Body of pancreas (tissue), 4 donors: ENCODE measurements around the gene SRSF7. TPM values are rescaled to one million over a fixed set of nuclear protein-coding genes. Genes with fewer than 3 reads are reported as not detected.

Experiments
- ATAC-seq: fragments of 150-250 bp; one replicate; pipeline ENCODE4 v1.9.1; 2016
- DNase-seq, 4 donors: peaks; one replicate each; pipeline ENCODE4 v3.0.0-alpha.2; 2019
- H3K27ac ChIP-seq, 4 donors: fragments of 200-600 bp; sonication (generic); 1 replicate in 3 of 4; 2 replicates in 1 of 4; pipeline versions ENCODE4 v1.5.1 to v1.6.1; 2016 to 2019; ENCODE audit warnings: mild to moderate bottlenecking in 1 of 4, mixed read lengths in 1 of 4, moderate library complexity in 1 of 4
- H3K27me3 ChIP-seq, 2 donors: fragments of 200-600 bp; sonication (generic); one replicate each; pipeline ENCODE4 v1.6.0; 2016; ENCODE audit warnings: mild to moderate bottlenecking in 1 of 2
- H3K36me3 ChIP-seq, 2 donors: fragments of 200-600 bp; sonication (generic); replicated peaks in 1 of 2; 2 replicates each; pipeline ENCODE4 v1.5.1; 2016; ENCODE audit warnings: low read depth in 2 of 2; ENCODE audit not compliant: insufficient read depth in 1 of 2
- H3K4me1 ChIP-seq: fragments of 200-600 bp; sonication (generic); one replicate; pipeline ENCODE4 v1.6.0; 2016
- H3K4me3 ChIP-seq, 2 donors: fragments of 200-600 bp; sonication (generic); 1 replicate in 1 of 2; 2 replicates in 1 of 2; pipeline ENCODE4 v1.5.1; 2016 to 2019
- H3K9me3 ChIP-seq, 3 donors: fragments of 200-600 bp; sonication (generic); 1 replicate in 2 of 3; 2 replicates in 1 of 3; pipeline ENCODE4 v1.5.1; 2016
- POLR2A ChIP-seq, 3 donors: fragments of 450-650 bp; IDR thresholded peaks; one replicate each; pipeline ENCODE4 v1.6.1; 2016; ENCODE audit warnings: antibody characterized with exemption in 3 of 3, mild to moderate bottlenecking in 2 of 3
- WGBS, 2 donors: methylation state at CpG; one replicate each; pipeline ENCODE4 v1.1.5; 2017; 5-methylcytosine and 5-hydroxymethylcytosine counted together
- intact Hi-C: fragments of 100-400 bp; cut with DNase I; formaldehyde crosslinking; loops from one replicate; pipeline ENCODE4 v1.15.1; 2023
- total RNA-seq, 2 donors: library from RNA; depleted of rRNA; stranded (reverse); fragments of >200 nt; gene quantifications; one replicate each; pipeline ENCODE4 v1.1.0, GENCODE V29; 2016
- TF ChIP-seq, protein P1 (sequence below), 7 experiments: fragments of 450-650 bp in 4 of 7; fragments of 200-600 bp in 3 of 7; sonication (generic) in 3 of 7; IDR thresholded peaks; one replicate each; pipeline ENCODE4 v1.5.1; 2016 to 2019; ENCODE audit warnings: antibody characterized with exemption in 7 of 7

Gene SRSF7
- total RNA-seq, 2 donors from 2014 or later, result 55.8 to 68.2 TPM

DNA sequence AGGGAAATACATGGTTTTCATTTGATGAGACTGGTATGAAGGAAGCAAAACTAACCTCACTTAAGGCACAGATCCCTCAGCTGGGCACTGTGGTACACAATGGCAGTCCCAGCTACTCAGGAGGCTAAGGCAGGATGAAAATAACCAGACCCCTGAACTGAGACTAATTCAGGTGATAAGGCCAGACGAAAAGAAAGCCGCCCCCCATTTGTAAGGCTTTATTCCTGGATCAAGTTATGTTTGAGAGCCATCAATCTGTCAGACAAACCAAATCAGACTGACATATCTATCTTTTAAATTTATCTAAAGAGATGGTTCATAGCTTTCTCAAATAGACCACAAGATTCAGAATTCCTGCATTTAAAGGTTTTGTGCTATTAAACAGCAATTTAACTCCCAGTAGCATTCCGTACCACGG, 4.1 kb downstream of the SRSF7 start:
- DNase-seq (no peak), ATAC-seq (no peak)
- intact Hi-C loops, result loop anchor here (10.0 kb wide), 1 partner anchor 212 kb away; no protein-coding TSS in a partner anchor
- Histone ChIP-seq H3K27me3 (no peaks in the 10 kb centered on the region), H3K4me1 (peaks cover 48% of the 10 kb centered on the region), H3K4me3 (no peak overlapping the region), H3K9me3 (no peaks in the 10 kb centered on the region), H3K27ac (no peak overlapping the region), H3K36me3 (peaks cover 0 to 27% of the 10 kb centered on the region in 2 donors)
- TF ChIP-seq, protein P1, sequence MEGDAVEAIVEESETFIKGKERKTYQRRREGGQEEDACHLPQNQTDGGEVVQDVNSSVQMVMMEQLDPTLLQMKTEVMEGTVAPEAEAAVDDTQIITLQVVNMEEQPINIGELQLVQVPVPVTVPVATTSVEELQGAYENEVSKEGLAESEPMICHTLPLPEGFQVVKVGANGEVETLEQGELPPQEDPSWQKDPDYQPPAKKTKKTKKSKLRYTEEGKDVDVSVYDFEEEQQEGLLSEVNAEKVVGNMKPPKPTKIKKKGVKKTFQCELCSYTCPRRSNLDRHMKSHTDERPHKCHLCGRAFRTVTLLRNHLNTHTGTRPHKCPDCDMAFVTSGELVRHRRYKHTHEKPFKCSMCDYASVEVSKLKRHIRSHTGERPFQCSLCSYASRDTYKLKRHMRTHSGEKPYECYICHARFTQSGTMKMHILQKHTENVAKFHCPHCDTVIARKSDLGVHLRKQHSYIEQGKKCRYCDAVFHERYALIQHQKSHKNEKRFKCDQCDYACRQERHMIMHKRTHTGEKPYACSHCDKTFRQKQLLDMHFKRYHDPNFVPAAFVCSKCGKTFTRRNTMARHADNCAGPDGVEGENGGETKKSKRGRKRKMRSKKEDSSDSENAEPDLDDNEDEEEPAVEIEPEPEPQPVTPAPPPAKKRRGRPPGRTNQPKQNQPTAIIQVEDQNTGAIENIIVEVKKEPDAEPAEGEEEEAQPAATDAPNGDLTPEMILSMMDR (IDR thresholded peaks at IDR 0.05), result no peak
- TF ChIP-seq POLR2A (IDR thresholded peaks at IDR 0.05), result no peak
- WGBS, 2 donors, result 44% methylated on average over 4 of the region's 4 CpGs

DNA sequence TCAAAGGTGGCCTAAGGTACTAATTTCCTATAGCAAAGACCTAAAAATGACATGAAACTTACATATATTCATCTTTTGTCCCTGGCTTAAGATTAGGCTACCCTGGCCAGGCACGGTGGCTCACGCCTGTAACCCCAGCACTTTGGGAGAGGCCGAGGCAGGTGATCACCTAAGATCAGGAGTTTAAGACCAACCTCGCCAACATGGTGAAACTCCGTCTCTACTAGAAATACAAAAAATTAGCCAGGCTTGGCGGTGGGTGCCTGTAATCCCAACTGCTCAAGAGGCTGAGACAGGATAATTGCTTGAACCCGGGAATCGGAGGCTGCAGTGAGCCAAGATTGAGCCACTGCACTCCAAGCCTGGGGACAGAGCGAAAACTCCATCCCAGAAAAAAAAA, 5.9 kb downstream of the SRSF7 start:
- no peak for TF ChIP-seq POLR2A (IDR thresholded peaks at IDR 0.05)
- TF ChIP-seq, protein P1 (IDR thresholded peaks at IDR 0.05), result no peak
- Histone ChIP-seq H3K4me3 (no peak overlapping the region), H3K36me3 (peaks cover 0 to 27% of the 10 kb centered on the region in 2 donors), H3K27ac (no peak overlapping the region), H3K27me3 (no peaks in the 10 kb centered on the region), H3K4me1 (peaks cover 43% of the 10 kb centered on the region), H3K9me3 (no peaks in the 10 kb centered on the region)
- ATAC-seq (no peak), DNase-seq (no peak)
- 78 to 86% methylated on average over 7 to 9 of the region's 9 CpGs for WGBS, 2 donors
- intact Hi-C loops, result loop anchor here (10.0 kb wide), 1 partner anchor 210 kb away; no protein-coding TSS in a partner anchor

DNA sequence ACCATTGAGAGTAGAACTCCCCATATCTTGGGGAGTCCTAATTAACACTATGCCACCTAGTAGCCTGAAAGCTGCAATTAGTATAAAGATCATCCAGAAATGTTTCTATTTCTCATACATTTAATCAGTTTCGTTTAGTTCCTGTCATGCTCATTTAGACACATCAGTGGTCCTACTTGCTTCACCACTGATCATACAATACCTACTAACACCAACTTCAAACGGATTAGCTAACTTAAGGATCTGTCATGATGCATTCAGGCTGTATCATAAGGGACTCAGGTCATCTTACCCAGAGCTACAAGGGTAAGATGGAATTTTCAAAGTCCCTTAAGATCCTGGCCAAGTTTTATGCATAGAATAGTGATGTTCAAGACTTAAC, 6.8 kb downstream of the SRSF7 start:
- no peaks in the 10 kb centered on the region for H3K9me3 ChIP-seq
- H3K36me3 ChIP-seq, result peaks cover 0 to 27% of the 10 kb centered on the region in 2 donors
- 35 to 43% methylated on average over 2 of the region's 2 CpGs for WGBS, 2 donors
- ATAC-seq (no peak), DNase-seq (no peak)
- H3K4me3 ChIP-seq, result no peak overlapping the region
- peaks cover 38% of the 10 kb centered on the region for H3K4me1 ChIP-seq
- no peaks in the 10 kb centered on the region for H3K27me3 ChIP-seq
- H3K27ac ChIP-seq, result peak overlapping the region in 1 of 4 donors; percentile 25
- intact Hi-C loops, result loop anchor here (10.0 kb wide), 1 partner anchor 210 kb away; no protein-coding TSS in a partner anchor
- TF ChIP-seq, protein P1 (IDR thresholded peaks at IDR 0.05), result no peak
- no peak for TF ChIP-seq POLR2A (IDR thresholded peaks at IDR 0.05)

DNA sequence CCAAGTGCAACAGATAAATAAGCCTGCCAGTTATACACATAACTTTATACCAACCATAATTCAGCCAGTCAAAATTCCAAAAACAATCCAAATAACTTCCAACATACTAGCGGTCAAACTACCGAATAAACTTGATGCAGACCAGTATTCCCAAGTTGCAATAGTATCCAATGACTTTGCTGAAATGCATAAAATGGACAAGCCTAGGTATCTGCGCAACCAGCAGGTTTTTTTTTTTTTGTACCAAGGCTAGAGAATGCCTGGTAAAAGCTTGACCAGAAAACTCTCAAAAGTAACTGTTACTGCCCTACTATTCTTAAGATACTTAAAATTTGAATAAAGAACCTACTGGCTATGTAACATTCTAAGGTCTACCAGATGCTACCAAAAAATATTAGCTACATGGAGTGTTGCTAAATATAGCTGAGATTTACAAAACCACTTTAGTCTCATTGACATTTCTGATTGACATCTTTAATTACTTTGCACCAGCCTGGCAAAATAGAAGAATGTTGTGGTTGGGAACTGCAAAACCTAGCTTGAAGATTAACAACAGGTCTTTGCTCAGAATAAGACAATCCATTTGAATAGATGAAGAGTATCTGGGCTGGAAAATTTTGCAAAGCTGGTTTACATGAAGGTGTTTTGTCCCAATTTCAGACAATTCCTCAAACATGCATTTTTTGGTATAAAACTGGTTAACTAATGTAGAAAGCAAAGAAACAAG, 7.3 kb downstream of the SRSF7 start:
- no peak for DNase-seq
- WGBS, 2 donors, result 85 to 87% methylated on average over 3 of the region's 3 CpGs
- peaks cover 0 to 27% of the 10 kb centered on the region in 2 donors for H3K36me3 ChIP-seq
- TF ChIP-seq, protein P1 (IDR thresholded peaks at IDR 0.05), result no peak
- TF ChIP-seq POLR2A (IDR thresholded peaks at IDR 0.05), result no peak
- no peaks in the 10 kb centered on the region for H3K27me3 ChIP-seq
- no peaks in the 10 kb centered on the region for H3K9me3 ChIP-seq
- intact Hi-C loops, result loop anchor here (10.0 kb wide), 1 partner anchor 209 kb away; no protein-coding TSS in a partner anchor
- no peak overlapping the region for H3K4me3 ChIP-seq
- H3K4me1 ChIP-seq, result peaks cover 34% of the 10 kb centered on the region
- peak overlapping the region in 1 of 4 donors; percentile 25 for H3K27ac ChIP-seq
- ATAC-seq, result no peak
